ENCODE data around the gene TMPO. TPM values are rescaled to one million over a fixed set of nuclear protein-coding genes. Genes with fewer than 3 reads are reported as not detected.
A peak's percentile ranks its signal among the peaks of the same experiment; 100 is the strongest.

TMPO gene
- total and polyA plus RNA-seq, 10 of the 15 experiments (the other 5 are each of a cell fraction or from before 2014, with no cell fraction given) = 79.8 to 246 (median 179) TPM

DNA sequence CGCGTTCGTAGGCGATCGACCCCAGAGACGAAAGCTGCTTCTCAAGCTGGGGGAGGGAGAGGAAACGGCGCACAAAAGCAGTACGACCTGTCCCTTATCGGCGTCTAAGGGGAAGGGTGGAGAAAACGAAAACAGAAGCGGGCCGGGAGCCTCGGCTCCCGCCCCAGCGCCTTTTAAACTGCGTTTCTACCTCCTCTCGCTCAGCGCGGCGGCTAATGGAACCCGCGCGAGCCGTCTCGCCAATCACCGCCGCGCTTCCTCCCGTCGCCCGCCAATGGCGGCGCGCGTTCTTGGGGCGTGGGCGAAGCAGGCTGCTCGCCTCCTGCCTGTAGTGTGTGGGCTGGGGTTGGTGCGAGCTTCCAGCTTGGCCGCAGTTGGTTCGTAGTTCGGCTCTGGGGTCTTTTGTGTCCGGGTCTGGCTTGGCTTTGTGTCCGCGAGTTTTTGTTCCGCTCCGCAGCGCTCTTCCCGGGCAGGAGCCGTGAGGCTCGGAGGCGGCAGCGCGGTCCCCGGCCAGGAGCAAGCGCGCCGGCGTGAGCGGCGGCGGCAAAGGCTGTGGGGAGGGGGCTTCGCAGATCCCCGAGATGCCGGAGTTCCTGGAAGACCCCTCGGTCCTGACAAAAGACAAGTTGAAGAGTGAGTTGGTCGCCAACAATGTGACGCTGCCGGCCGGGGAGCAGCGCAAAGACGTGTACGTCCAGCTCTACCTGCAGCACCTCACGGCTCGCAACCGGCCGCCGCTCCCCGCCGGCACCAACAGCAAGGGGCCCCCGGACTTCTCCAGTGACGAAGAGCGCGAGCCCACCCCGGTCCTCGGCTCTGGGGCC is at the start of gene TMPO (continued):
- TF ChIP-seq, protein P1, sequence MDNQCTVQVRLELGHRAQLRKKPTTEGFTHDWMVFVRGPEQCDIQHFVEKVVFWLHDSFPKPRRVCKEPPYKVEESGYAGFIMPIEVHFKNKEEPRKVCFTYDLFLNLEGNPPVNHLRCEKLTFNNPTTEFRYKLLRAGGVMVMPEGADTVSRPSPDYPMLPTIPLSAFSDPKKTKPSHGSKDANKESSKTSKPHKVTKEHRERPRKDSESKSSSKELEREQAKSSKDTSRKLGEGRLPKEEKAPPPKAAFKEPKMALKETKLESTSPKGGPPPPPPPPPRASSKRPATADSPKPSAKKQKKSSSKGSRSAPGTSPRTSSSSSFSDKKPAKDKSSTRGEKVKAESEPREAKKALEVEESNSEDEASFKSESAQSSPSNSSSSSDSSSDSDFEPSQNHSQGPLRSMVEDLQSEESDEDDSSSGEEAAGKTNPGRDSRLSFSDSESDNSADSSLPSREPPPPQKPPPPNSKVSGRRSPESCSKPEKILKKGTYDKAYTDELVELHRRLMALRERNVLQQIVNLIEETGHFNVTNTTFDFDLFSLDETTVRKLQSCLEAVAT (IDR thresholded peaks at IDR 0.05) = peak; percentile 62
- TF ChIP-seq CHD2 (IDR thresholded peaks at IDR 0.05; ENCODE audit: borderline replicate concordance, low read depth, low read length) = peak; percentile 94
- TF ChIP-seq CBX3 (IDR thresholded peaks at IDR 0.05; ENCODE audit: borderline replicate concordance, low read depth) = no peak
- no peak for TF ChIP-seq ZSCAN29 (IDR thresholded peaks at IDR 0.05)
- TF ChIP-seq GATAD2B (conservative IDR thresholded peaks at IDR 0.05; ENCODE audit: low read depth) = no peak; the same call in 1 of the 2 replicates
- peak; percentile 80 for TF ChIP-seq RB1 (IDR thresholded peaks at IDR 0.05; ENCODE audit: borderline replicate concordance)
- no peak for TF ChIP-seq SMARCA5 (IDR thresholded peaks at IDR 0.05)
- peak; percentile 29; the same call in 1 of the 2 replicates for TF ChIP-seq RFX5 (IDR thresholded peaks at IDR 0.05; ENCODE audit: low read depth, low read length)
- no peak for TF ChIP-seq STAT3 (IDR thresholded peaks at IDR 0.05; ENCODE audit: low read depth, low read length)
- no peak for TF ChIP-seq NFIC (IDR thresholded peaks at IDR 0.05; ENCODE audit: low read depth, low read length)
- TF ChIP-seq BACH1 (IDR thresholded peaks at IDR 0.05; ENCODE audit: borderline replicate concordance) = peak; percentile 11; the same call in 1 of the 2 replicates
- peak; percentile 88 for TF ChIP-seq SIN3A (IDR thresholded peaks at IDR 0.05; ENCODE audit: low read depth, low read length)
- TF ChIP-seq NFYB (IDR thresholded peaks at IDR 0.05; ENCODE audit: insufficient read depth, low read depth, low read length) = peak; percentile 92
- TF ChIP-seq POLR2A (IDR thresholded peaks at IDR 0.05; ENCODE audit: low read depth, low read length) = peak; percentile 98
- peak; percentile 39 for TF ChIP-seq SMAD1 (IDR thresholded peaks at IDR 0.05; ENCODE audit: low read depth, partially characterized antibody)
- TF ChIP-seq MEF2B (IDR thresholded peaks at IDR 0.05; ENCODE audit: partially characterized antibody, poor library complexity, severe bottlenecking) = no peak
- TF ChIP-seq IRF4 (IDR thresholded peaks at IDR 0.05; ENCODE audit: low read depth, low read length) = peak; percentile 17; the same call in 1 of the 2 replicates
- TF ChIP-seq CBX5 (IDR thresholded peaks at IDR 0.05; ENCODE audit: low read depth) = peak; percentile 22; the same call in 1 of the 2 replicates
- TF ChIP-seq KDM1A (IDR thresholded peaks at IDR 0.05; ENCODE audit: borderline replicate concordance) = no peak
- peak; percentile 84 for TF ChIP-seq SMAD5 (IDR thresholded peaks at IDR 0.05; ENCODE audit: low read depth)
- TF ChIP-seq, protein P2, sequence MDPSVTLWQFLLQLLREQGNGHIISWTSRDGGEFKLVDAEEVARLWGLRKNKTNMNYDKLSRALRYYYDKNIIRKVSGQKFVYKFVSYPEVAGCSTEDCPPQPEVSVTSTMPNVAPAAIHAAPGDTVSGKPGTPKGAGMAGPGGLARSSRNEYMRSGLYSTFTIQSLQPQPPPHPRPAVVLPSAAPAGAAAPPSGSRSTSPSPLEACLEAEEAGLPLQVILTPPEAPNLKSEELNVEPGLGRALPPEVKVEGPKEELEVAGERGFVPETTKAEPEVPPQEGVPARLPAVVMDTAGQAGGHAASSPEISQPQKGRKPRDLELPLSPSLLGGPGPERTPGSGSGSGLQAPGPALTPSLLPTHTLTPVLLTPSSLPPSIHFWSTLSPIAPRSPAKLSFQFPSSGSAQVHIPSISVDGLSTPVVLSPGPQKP (IDR thresholded peaks at IDR 0.05; ENCODE audit: low read depth, low read length) = no peak
- no peak for TF ChIP-seq EZH2 (IDR thresholded peaks at IDR 0.05; ENCODE audit: borderline replicate concordance, control insufficient read depth, low read depth, low read length)
- TF ChIP-seq MYB (IDR thresholded peaks at IDR 0.05; ENCODE audit: borderline replicate concordance, low read depth, low read length) = no peak
- peak; percentile 65 for TF ChIP-seq HCFC1 (IDR thresholded peaks at IDR 0.05; ENCODE audit: low read length)
- 0 out of 2 replicates have a peak, but pooled peaks have one; percentile 11 for TF ChIP-seq WRNIP1 (IDR thresholded peaks at IDR 0.05; ENCODE audit: borderline replicate concordance, low read depth, low read length)
- TF ChIP-seq PML (IDR thresholded peaks at IDR 0.05; ENCODE audit: low read length) = peak; percentile 58; the same call in 1 of the 2 replicates
- TF ChIP-seq POLR2AphosphoS5 (IDR thresholded peaks at IDR 0.05; ENCODE audit: low read length) = peak; percentile 93
- TF ChIP-seq TARDBP (IDR thresholded peaks at IDR 0.05; ENCODE audit: borderline replicate concordance) = peak; percentile 48; the same call in 1 of the 2 replicates
- TF ChIP-seq, protein P3, sequence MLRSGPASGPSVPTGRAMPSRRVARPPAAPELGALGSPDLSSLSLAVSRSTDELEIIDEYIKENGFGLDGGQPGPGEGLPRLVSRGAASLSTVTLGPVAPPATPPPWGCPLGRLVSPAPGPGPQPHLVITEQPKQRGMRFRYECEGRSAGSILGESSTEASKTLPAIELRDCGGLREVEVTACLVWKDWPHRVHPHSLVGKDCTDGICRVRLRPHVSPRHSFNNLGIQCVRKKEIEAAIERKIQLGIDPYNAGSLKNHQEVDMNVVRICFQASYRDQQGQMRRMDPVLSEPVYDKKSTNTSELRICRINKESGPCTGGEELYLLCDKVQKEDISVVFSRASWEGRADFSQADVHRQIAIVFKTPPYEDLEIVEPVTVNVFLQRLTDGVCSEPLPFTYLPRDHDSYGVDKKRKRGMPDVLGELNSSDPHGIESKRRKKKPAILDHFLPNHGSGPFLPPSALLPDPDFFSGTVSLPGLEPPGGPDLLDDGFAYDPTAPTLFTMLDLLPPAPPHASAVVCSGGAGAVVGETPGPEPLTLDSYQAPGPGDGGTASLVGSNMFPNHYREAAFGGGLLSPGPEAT (IDR thresholded peaks at IDR 0.05; ENCODE audit: low read depth) = peak; percentile 65

Data from GM12878 (cell line).